Keratinocyte (primary cell): ENCODE measurements around the gene MYADM. TPM values are rescaled to one million over a fixed set of nuclear protein-coding genes. Genes with fewer than 3 reads are reported as not detected.

Experiments used
- DNase-seq: peaks from one replicate; pipeline ENCODE4 v3.0.0-alpha.2; 2011; ENCODE audit warnings: low read depth, missing footprints, low spot score
- FAIRE-seq: peaks from 2 replicates; lab custom pipeline; 2011; peaks lifted over from hg19 to GRCh38; lab: Jason Lieb, UNC
- H2AFZ ChIP-seq: 2 replicates; pipeline ENCODE4 v1.6.0; 2012; ENCODE audit warnings: low read length, control low read depth, inconsistent platforms; ENCODE audit not compliant: control insufficient read depth
- H3K27ac ChIP-seq: 2 replicates; pipeline ENCODE4 v1.5.1; 2011; ENCODE audit warnings: low read length; ENCODE audit not compliant: control insufficient read depth, insufficient read depth
- H3K27me3 ChIP-seq: 3 replicates; pipeline ENCODE4 v1.6.0; 2011; ENCODE audit warnings: low read length; ENCODE audit not compliant: control insufficient read depth, insufficient read depth; ENCODE audit errors: extremely low read depth
- H3K36me3 ChIP-seq, 2 experiments: 2 replicates in 1 of 2; 3 replicates in 1 of 2; pipeline ENCODE4 v1.5.1; 2011; ENCODE audit warnings: low read length in 2 of 2, mild to moderate bottlenecking in 1 of 2; ENCODE audit not compliant: control insufficient read depth in 2 of 2, insufficient read depth in 2 of 2; ENCODE audit errors: extremely low read depth in 1 of 2
- H3K4me1 ChIP-seq: 3 replicates; pipeline ENCODE4 v1.5.1; 2011; ENCODE audit warnings: low read length; ENCODE audit not compliant: control insufficient read depth, insufficient read depth; ENCODE audit errors: extremely low read depth
- H3K4me2 ChIP-seq: 3 replicates; pipeline ENCODE4 v1.6.0; 2011; ENCODE audit warnings: low read depth, low read length; ENCODE audit not compliant: control insufficient read depth, insufficient read depth; ENCODE audit errors: extremely low read depth
- H3K4me3 ChIP-seq, 3 experiments: fragments of 200-600 bp in 1 of 3; sonication (generic) in 1 of 3; 2 replicates in 2 of 3; 3 replicates in 1 of 3; pipeline ENCODE4 v1.5.1; 2011 to 2016; ENCODE audit warnings: low read length in 3 of 3, mild to moderate bottlenecking in 3 of 3, control low read depth in 2 of 3, inconsistent platforms in 1 of 3, low read depth in 1 of 3, mixed read lengths in 1 of 3, mixed run types in 1 of 3, moderate library complexity in 1 of 3; ENCODE audit not compliant: control insufficient read depth in 2 of 3, insufficient read depth in 2 of 3; ENCODE audit errors: extremely low read depth in 1 of 3
- H3K79me2 ChIP-seq: 2 replicates; pipeline ENCODE4 v1.6.0; 2012; ENCODE audit warnings: low read length; ENCODE audit not compliant: control insufficient read depth, insufficient read depth
- H3K9ac ChIP-seq: 3 replicates; pipeline ENCODE4 v1.6.0; 2011; ENCODE audit warnings: low read length; ENCODE audit not compliant: control insufficient read depth, insufficient read depth; ENCODE audit errors: extremely low read depth
- H3K9me1 ChIP-seq: 3 replicates; pipeline ENCODE4 v1.6.0; 2011; ENCODE audit warnings: low read length; ENCODE audit not compliant: control insufficient read depth, insufficient read depth; ENCODE audit errors: extremely low read depth
- H3K9me3 ChIP-seq: 2 replicates; pipeline ENCODE4 v1.5.1; 2012; ENCODE audit warnings: low read depth, low read length; ENCODE audit not compliant: control insufficient read depth
- H4K20me1 ChIP-seq: 3 replicates; pipeline ENCODE4 v1.6.0; 2011; ENCODE audit warnings: low read length; ENCODE audit not compliant: control insufficient read depth, insufficient read depth; ENCODE audit errors: extremely low read depth
- CTCF ChIP-seq, 3 experiments: IDR thresholded peaks in 1 of 3; conservative IDR thresholded peaks in 1 of 3; optimal IDR thresholded peaks in 1 of 3; 2 replicates in 2 of 3; 3 replicates in 1 of 3; pipeline versions ENCODE3 to v1.5.1; 2011; ENCODE audit warnings: low read length in 3 of 3, mild to moderate bottlenecking in 3 of 3, moderate library complexity in 2 of 3, control low read depth in 1 of 3, inconsistent platforms in 1 of 3; ENCODE audit not compliant: insufficient read depth in 2 of 3; ENCODE audit errors: extremely low read depth in 1 of 3
- EZH2 ChIP-seq: IDR thresholded peaks from one replicate; pipeline ENCODE4 v1.6.1; 2012; ENCODE audit warnings: inconsistent platforms, mild to moderate bottlenecking, low read length, moderate library complexity
- dilution Hi-C: fragments of 300-500 bp; cut with MboI; formaldehyde crosslinking; loops from one replicate; pipeline ENCODE4 v1.7.0; 2020; ENCODE audit warnings: low sequenced_read_pairs; ENCODE audit not compliant: extremely low pct_ligation_motif_present
- polyA plus RNA-seq, 5 experiments: library from polyadenylated mRNA; depleted of rRNA in 3 of 5; stranded (reverse) in 3 of 5; stranded (forward) in 1 of 5; unstranded in 1 of 5; fragments of >200 nt; gene quantifications; 1 replicate in 1 of 5; 2 replicates in 3 of 5; 3 replicates in 1 of 5; pipeline versions ENCODE4 v1.2.1 to v1.2.3, GENCODE V29; 2011 to 2012; ENCODE audit warnings: missing spikeins in 2 of 5, low read depth in 1 of 5, low replicate concordance in 1 of 5

Gene MYADM
- polyA plus RNA-seq, 1 donor (not counting 4 experiments of a cell fraction or from before 2014, with no cell fraction given): 16.8 TPM

DNA sequence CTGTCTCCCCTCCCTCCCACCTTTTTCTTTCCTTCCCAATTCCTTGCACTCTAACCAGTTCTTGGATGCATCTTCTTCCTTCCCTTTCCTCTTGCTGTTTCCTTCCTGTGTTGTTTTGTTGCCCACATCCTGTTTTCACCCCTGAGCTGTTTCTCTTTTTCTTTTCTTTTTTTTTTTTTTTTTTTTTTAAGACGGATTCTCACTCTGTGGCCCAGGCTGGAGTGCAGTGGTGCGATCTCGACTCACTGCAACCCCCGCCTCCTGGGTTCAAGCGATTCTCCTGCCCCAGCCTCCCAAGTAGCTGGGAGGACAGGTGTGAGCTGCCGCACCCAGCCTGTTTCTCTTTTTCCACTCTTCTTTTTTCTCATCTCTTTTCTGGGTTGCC is 6.9 kb downstream of the MYADM start:
- Histone ChIP-seq H3K9me1 (no peaks in the 10 kb centered on the region), H3K27ac (no peak overlapping the region), H3K27me3 (no peaks in the 10 kb centered on the region), H3K4me2 (no peak overlapping the region), H2AFZ (no peak overlapping the region), H4K20me1 (no peaks in the 10 kb centered on the region), H3K4me3 (no peak overlapping the region), H3K9me3 (no peaks in the 10 kb centered on the region), H3K4me1 (peaks cover 6% of the 10 kb centered on the region), H3K36me3 (peaks cover 10% of the 10 kb centered on the region in 2 experiments), H3K9ac (no peak overlapping the region), H3K79me2 (no peaks in the 10 kb centered on the region)
- TF ChIP-seq CTCF (optimal IDR thresholded peaks at IDR 0.05 in 1 of 3, IDR thresholded peaks at IDR 0.05 in 1 of 3, conservative IDR thresholded peaks at IDR 0.05 in 1 of 3; ENCODE audit: extremely low read depth in 1 of 3, insufficient read depth in 2 of 3, low read length in 3 of 3) (no peak), EZH2 (no peak)
- DNase-seq (no peak), FAIRE-seq (no peak)
- dilution Hi-C loops: no loop called here

GRCh38 chr19:53875602-53876325 is 8.1 kb downstream of the MYADM start:
- no peak for FAIRE-seq
- H4K20me1 ChIP-seq: no peaks in the 10 kb centered on the region
- TF ChIP-seq EZH2: no peak
- peaks cover 6 to 10% of the 10 kb centered on the region in 2 experiments for H3K36me3 ChIP-seq
- H3K79me2 ChIP-seq: no peaks in the 10 kb centered on the region
- H3K4me2 ChIP-seq: no peak overlapping the region
- H3K9ac ChIP-seq: no peak overlapping the region
- H2AFZ ChIP-seq: no peak overlapping the region
- dilution Hi-C loops: no loop called here
- no peak for DNase-seq
- no peak overlapping the region for H3K4me3 ChIP-seq
- no peaks in the 10 kb centered on the region for H3K9me3 ChIP-seq
- no peaks in the 10 kb centered on the region for H3K9me1 ChIP-seq
- peaks cover 6% of the 10 kb centered on the region for H3K4me1 ChIP-seq
- no peak overlapping the region for H3K27ac ChIP-seq
- no peaks in the 10 kb centered on the region for H3K27me3 ChIP-seq
